ENCODE data around the gene DBH.

- no peak for TF ChIP-seq CTCF (IDR thresholded peaks at IDR 0.05)
- TF ChIP-seq POLR2A (IDR thresholded peaks at IDR 0.05) = no peak
Observed at GRCh38 chr9:133618726-133619125, 17.4 kb upstream of the DBH start.
